ENCODE data around the gene CDH4.
A peak's percentile ranks its signal among the peaks of the same experiment; 100 is the strongest.

DNA sequence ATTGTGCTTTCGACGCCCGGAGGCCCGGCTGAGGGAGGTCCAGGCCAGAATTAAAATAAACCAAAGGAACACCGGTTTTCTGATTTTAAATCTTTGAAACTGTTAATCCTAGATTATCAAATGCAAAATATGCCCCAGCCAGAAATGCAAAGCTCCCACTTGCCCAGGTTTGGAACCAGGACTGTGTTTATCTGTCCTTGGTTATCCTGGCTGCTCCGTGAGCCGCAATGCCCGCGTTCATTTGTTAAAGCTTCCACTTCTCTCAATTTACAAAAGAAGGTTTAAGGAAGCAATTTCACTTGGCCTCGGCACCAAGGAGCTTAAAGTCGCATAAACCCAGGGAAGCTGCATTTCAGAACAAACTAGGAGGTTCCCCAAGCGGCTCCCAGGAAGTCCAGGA is 563.6 kb downstream of the CDH4 start:
- TF ChIP-seq, protein P1, sequence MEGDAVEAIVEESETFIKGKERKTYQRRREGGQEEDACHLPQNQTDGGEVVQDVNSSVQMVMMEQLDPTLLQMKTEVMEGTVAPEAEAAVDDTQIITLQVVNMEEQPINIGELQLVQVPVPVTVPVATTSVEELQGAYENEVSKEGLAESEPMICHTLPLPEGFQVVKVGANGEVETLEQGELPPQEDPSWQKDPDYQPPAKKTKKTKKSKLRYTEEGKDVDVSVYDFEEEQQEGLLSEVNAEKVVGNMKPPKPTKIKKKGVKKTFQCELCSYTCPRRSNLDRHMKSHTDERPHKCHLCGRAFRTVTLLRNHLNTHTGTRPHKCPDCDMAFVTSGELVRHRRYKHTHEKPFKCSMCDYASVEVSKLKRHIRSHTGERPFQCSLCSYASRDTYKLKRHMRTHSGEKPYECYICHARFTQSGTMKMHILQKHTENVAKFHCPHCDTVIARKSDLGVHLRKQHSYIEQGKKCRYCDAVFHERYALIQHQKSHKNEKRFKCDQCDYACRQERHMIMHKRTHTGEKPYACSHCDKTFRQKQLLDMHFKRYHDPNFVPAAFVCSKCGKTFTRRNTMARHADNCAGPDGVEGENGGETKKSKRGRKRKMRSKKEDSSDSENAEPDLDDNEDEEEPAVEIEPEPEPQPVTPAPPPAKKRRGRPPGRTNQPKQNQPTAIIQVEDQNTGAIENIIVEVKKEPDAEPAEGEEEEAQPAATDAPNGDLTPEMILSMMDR (conservative IDR thresholded peaks at IDR 0.05), result no peak
- 0 out of 2 replicates have a peak, but pooled peaks have one; percentile 88 for TF ChIP-seq EZH2 (IDR thresholded peaks at IDR 0.05; ENCODE audit: low read depth)
